Measurements from ENCODE around the gene TOR4A.
A peak's percentile ranks its signal among the peaks of the same experiment; 100 is the strongest.

The TOR4A gene

GRCh38 chr9:137278721-137279711 lies 1.5 kb downstream of the TOR4A start:
- POLR2A ChIA-PET, result interaction anchor here (1.2 kb wide), 1 partner anchor 38 kb away, joined by 3 read pairs; the partner anchor contains the start of gene TUBB4B
- no peak for DNase-seq (ENCODE audit: low read depth, low spot score)
- H3K4me3 ChIP-seq (ENCODE audit: low read depth, low read length), result peak overlapping the region; percentile 63
- CTCF ChIA-PET, result interaction anchor here (1.4 kb wide), 1 partner anchor 15 kb away, joined by 5 read pairs; no protein-coding TSS in a partner anchor
- TF ChIP-seq CTCF (IDR thresholded peaks at IDR 0.05; ENCODE audit: insufficient read depth, low read length, missing control alignments), result no peak

GRCh38 chr9:137279741-137280473 lies 2.4 kb downstream of the TOR4A start:
- no peak for TF ChIP-seq CTCF (IDR thresholded peaks at IDR 0.05; ENCODE audit: insufficient read depth, low read length, missing control alignments)
- H3K4me3 ChIP-seq (ENCODE audit: low read depth, low read length), result no peak overlapping the region
- CTCF ChIA-PET, result interaction anchor here (1.4 kb wide), 1 partner anchor 14 kb away, joined by 5 read pairs; no protein-coding TSS in a partner anchor
- POLR2A ChIA-PET, result interaction anchor here (1.2 kb wide), 1 partner anchor 39 kb away, joined by 3 read pairs; the partner anchor contains the start of gene TUBB4B
- DNase-seq (ENCODE audit: low read depth, low spot score), result no peak

GRCh38 chr9:137280474-137281344 lies 3.2 kb downstream of the TOR4A start:
- ChIA-PET CTCF (interaction anchor here (1.4 kb wide), 1 partner anchor 14 kb away, joined by 5 read pairs; no protein-coding TSS in a partner anchor), POLR2A (no interaction called here)
- no peak overlapping the region for H3K4me3 ChIP-seq (ENCODE audit: low read depth, low read length)
- DNase-seq (ENCODE audit: low read depth, low spot score), result no peak
- peak; percentile 54 for TF ChIP-seq CTCF (IDR thresholded peaks at IDR 0.05; ENCODE audit: insufficient read depth, low read length, missing control alignments)

- no peak for DNase-seq (ENCODE audit: low read depth, low spot score)
- POLR2A ChIA-PET, result no interaction called here
- TF ChIP-seq CTCF (IDR thresholded peaks at IDR 0.05; ENCODE audit: insufficient read depth, low read length, missing control alignments), result no peak
- no peak overlapping the region for H3K4me3 ChIP-seq (ENCODE audit: low read depth, low read length)
- CTCF ChIA-PET, result interaction anchor here (0.6 to 2.1 kb wide), 4 partner anchors 12 to 245 kb away, joined by 3 to 10 read pairs (median 4); no protein-coding TSS in a partner anchor
Observed at GRCh38 chr9:137281345-137282116, 4.0 kb downstream of the TOR4A start.

- no peak for DNase-seq (ENCODE audit: low read depth, low spot score)
- ChIA-PET CTCF (interaction anchor here (0.9 to 2.1 kb wide), 11 partner anchors 9 to 245 kb away, joined by 3 to 12 read pairs (median 5); partner anchors contain the start of genes NRARP and TOR4A), POLR2A (no interaction called here)
- TF ChIP-seq CTCF (IDR thresholded peaks at IDR 0.05; ENCODE audit: insufficient read depth, low read length, missing control alignments), result peak; percentile 70
- no peak overlapping the region for H3K4me3 ChIP-seq (ENCODE audit: low read depth, low read length)
Observed at GRCh38 chr9:137286975-137287383, 9.5 kb downstream of the TOR4A start.
